GM13976 (cell line): Measurements from ENCODE around the gene SLC6A11.

Source experiments
- DNase-seq: peaks from one replicate; pipeline ENCODE4 v3.0.0; 2012; ENCODE audit warnings: low spot score
- in situ Hi-C: fragments of 300-500 bp; cut with MboI; formaldehyde crosslinking; loops from one replicate; pipeline ENCODE4 v1.12.0; 2022; ENCODE audit warnings: low sequenced_read_pairs, mixed read lengths, inconsistent platforms; ENCODE audit not compliant: unreplicated experiment
- TF ChIP-seq, protein P1 (sequence below): IDR thresholded peaks from 2 replicates; pipeline ENCODE4 v1.5.1; 2012; ENCODE audit warnings: borderline replicate concordance, mild to moderate bottlenecking; ENCODE audit not compliant: insufficient read depth; ENCODE audit errors: extremely low read depth, missing control alignments, control extremely low read depth

Gene SLC6A11

GRCh38 chr3:10852066-10852808, 36.2 kb downstream of the SLC6A11 start:
- DNase-seq, result no peak
- in situ Hi-C loops, result no loop called here

GRCh38 chr3:10855083-10855870, 39.2 kb downstream of the SLC6A11 start:
- no peak for DNase-seq
- in situ Hi-C loops, result no loop called here
- TF ChIP-seq, protein P1, sequence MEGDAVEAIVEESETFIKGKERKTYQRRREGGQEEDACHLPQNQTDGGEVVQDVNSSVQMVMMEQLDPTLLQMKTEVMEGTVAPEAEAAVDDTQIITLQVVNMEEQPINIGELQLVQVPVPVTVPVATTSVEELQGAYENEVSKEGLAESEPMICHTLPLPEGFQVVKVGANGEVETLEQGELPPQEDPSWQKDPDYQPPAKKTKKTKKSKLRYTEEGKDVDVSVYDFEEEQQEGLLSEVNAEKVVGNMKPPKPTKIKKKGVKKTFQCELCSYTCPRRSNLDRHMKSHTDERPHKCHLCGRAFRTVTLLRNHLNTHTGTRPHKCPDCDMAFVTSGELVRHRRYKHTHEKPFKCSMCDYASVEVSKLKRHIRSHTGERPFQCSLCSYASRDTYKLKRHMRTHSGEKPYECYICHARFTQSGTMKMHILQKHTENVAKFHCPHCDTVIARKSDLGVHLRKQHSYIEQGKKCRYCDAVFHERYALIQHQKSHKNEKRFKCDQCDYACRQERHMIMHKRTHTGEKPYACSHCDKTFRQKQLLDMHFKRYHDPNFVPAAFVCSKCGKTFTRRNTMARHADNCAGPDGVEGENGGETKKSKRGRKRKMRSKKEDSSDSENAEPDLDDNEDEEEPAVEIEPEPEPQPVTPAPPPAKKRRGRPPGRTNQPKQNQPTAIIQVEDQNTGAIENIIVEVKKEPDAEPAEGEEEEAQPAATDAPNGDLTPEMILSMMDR, result no peak

More at GRCh38 chr3:10852066-10852808, 36.2 kb downstream of the SLC6A11 start:
- TF ChIP-seq, protein P1, result no peak

GRCh38 chr3:10855871-10856662, 40.0 kb downstream of the SLC6A11 start:
- TF ChIP-seq, protein P1, result no peak
- no peak for DNase-seq
- in situ Hi-C loops, result no loop called here

GRCh38 chr3:10857235-10857634, 41.2 kb downstream of the SLC6A11 start:
- TF ChIP-seq, protein P1, result no peak
- in situ Hi-C loops, result no loop called here
- DNase-seq, result no peak

GRCh38 chr3:10858091-10858490, 42.1 kb downstream of the SLC6A11 start:
- DNase-seq, result no peak
- in situ Hi-C loops, result no loop called here
- TF ChIP-seq, protein P1, result no peak

DNA sequence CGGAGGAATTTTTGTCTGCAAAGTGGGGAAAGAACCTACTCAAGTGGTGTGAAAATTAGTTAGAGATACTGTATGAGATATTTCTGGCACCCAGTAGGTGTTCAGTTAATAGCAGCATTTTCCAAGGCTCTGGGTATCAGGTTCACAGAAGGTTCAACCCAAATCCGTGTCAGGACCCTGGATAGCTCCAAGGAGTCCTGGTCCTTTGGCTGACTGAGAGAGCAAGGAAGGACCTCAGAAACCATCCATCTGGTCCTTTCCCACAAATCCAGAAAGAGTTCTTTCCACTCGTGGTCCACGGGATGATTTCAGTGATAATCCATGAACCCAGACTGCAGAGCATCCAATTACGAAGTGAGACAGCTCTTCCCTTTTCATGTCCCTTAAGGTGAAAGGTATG, 51.4 kb downstream of the SLC6A11 start:
- no peak for DNase-seq
- TF ChIP-seq, protein P1, result no peak
- in situ Hi-C loops, result no loop called here
